ENCODE results near the gene KRTAP4-16. TPM values are rescaled to one million over a fixed set of nuclear protein-coding genes. Genes with fewer than 3 reads are reported as not detected.
"Not testable (repeated sequence)": the region's sequence is repeated elsewhere in the genome, so short reads cannot be mapped to it uniquely, and the experiment has no call there.

The KRTAP4-16 gene
- total RNA-seq, 4 donors from 2014 or later = not detected

GRCh38 chr17:41111151-41111885 lies 9.3 kb upstream of the KRTAP4-16 start:
- no peak overlapping the region for H3K4me3 ChIP-seq
- H3K36me3 ChIP-seq = no peaks in the 10 kb centered on the region
- H3K27me3 ChIP-seq = no peaks in the 10 kb centered on the region
- H3K4me1 ChIP-seq = no peaks in the 10 kb centered on the region
- WGBS, 2 donors = 76 to 85% methylated on average over 2 of the region's 2 CpGs
- H3K9me3 ChIP-seq = no peaks in the 10 kb centered on the region
- H3K27ac ChIP-seq = no peak overlapping the region
- no peak for DNase-seq (ENCODE audit: low spot score in 2 of 2)
- TF ChIP-seq POLR2A (IDR thresholded peaks at IDR 0.05) (no peak), CTCF (IDR thresholded peaks at IDR 0.05) (no peak), EP300 (IDR thresholded peaks at IDR 0.05) (no peak)

- not testable (repeated sequence) for H3K4me3 ChIP-seq; H3K4me1 ChIP-seq; H3K27ac ChIP-seq; H3K36me3 ChIP-seq; H3K27me3 ChIP-seq; H3K9me3 ChIP-seq; DNase-seq (ENCODE audit: low spot score in 2 of 2)
- 0 to 23% methylated on average over 1 of the region's 1 CpG for WGBS, 2 donors
Measured at GRCh38 chr17:41108728-41109386, 6.8 kb upstream of the KRTAP4-16 start.

- no peak overlapping the region for H3K27ac ChIP-seq
- H3K9me3 ChIP-seq = no peaks in the 10 kb centered on the region
- H3K4me1 ChIP-seq = no peaks in the 10 kb centered on the region
- H3K4me3 ChIP-seq = no peak overlapping the region
- TF ChIP-seq CTCF (IDR thresholded peaks at IDR 0.05) (no peak), EP300 (IDR thresholded peaks at IDR 0.05) (no peak), POLR2A (IDR thresholded peaks at IDR 0.05) (no peak)
- no peaks in the 10 kb centered on the region for H3K27me3 ChIP-seq
- no peaks in the 10 kb centered on the region for H3K36me3 ChIP-seq
- DNase-seq (ENCODE audit: low spot score in 2 of 2) = no peak
- 50 to 59% methylated on average over 1 of the region's 1 CpG for WGBS, 2 donors
Measured at GRCh38 chr17:41107941-41108450, 6.0 kb upstream of the KRTAP4-16 start.

GRCh38 chr17:41105347-41105746 lies 3.3 kb upstream of the KRTAP4-16 start, which contains the start of gene KRTAP4-9:
Gene KRTAP4-9 (plus strand): TSS chr17:41105389. CDS start chr17:41105389, 0 bp downstream.
- not testable (repeated sequence) for H3K36me3 ChIP-seq; H3K4me3 ChIP-seq; H3K4me1 ChIP-seq; DNase-seq (ENCODE audit: low spot score in 2 of 2); H3K27ac ChIP-seq; H3K9me3 ChIP-seq; H3K27me3 ChIP-seq
- 62 to 69% methylated on average over 9 of the region's 10 CpGs for WGBS, 2 donors

- not testable (repeated sequence) for H3K27me3 ChIP-seq; H3K36me3 ChIP-seq; H3K4me1 ChIP-seq; DNase-seq (ENCODE audit: low spot score in 2 of 2); H3K4me3 ChIP-seq; H3K9me3 ChIP-seq; H3K27ac ChIP-seq
- WGBS, 2 donors = 60 to 76% methylated on average over 2 of the region's 2 CpGs
Measured at GRCh38 chr17:41104386-41105038, 2.5 kb upstream of the KRTAP4-16 start.

GRCh38 chr17:41103896-41104295 lies 1.9 kb upstream of the KRTAP4-16 start:
- H3K4me1 ChIP-seq = no peaks in the 10 kb centered on the region
- no peak for DNase-seq (ENCODE audit: low spot score in 2 of 2)
- H3K36me3 ChIP-seq = no peaks in the 10 kb centered on the region
- no peaks in the 10 kb centered on the region for H3K9me3 ChIP-seq
- TF ChIP-seq POLR2A (IDR thresholded peaks at IDR 0.05) (no peak), EP300 (IDR thresholded peaks at IDR 0.05) (no peak), CTCF (IDR thresholded peaks at IDR 0.05) (no peak)
- no peak overlapping the region for H3K4me3 ChIP-seq
- no peaks in the 10 kb centered on the region for H3K27me3 ChIP-seq
- no peak overlapping the region for H3K27ac ChIP-seq
- 84 to 88% methylated on average over 1 of the region's 1 CpG for WGBS, 2 donors

- not testable (repeated sequence) for H3K36me3 ChIP-seq; H3K27me3 ChIP-seq; H3K27ac ChIP-seq; H3K4me1 ChIP-seq; H3K4me3 ChIP-seq; H3K9me3 ChIP-seq; DNase-seq (ENCODE audit: low spot score in 2 of 2)
- 58 to 65% methylated on average over 7 of the region's 7 CpGs for WGBS, 2 donors
Measured at GRCh38 chr17:41099682-41100480, 2.1 kb downstream of the KRTAP4-16 start.

All from tibial nerve (tissue), 4 donors.